ENCODE measurements around the gene GALE. TPM values are rescaled to one million over a fixed set of nuclear protein-coding genes. Genes with fewer than 3 reads are reported as not detected.
"Not testable (repeated sequence)": the region's sequence is repeated elsewhere in the genome, so short reads cannot be mapped to it uniquely, and the experiment has no call there.

Gene GALE
- polyA plus RNA-seq (2013, experiment 1 of 2): 24.0 TPM
- polyA plus RNA-seq (2013, experiment 2 of 2): 26.2 TPM

- peak within 1 kb of the TSS; percentile 56 for H4K8ac ChIP-seq (ENCODE audit: low read depth, low read length)
- H2AK5ac ChIP-seq (ENCODE audit: low read depth, low read length): peak within 1 kb of the TSS; percentile 97
- peak within 1 kb of the TSS; percentile 96 for H2AFZ ChIP-seq (ENCODE audit: low read length)
- H3K27ac ChIP-seq (replicated peaks; ENCODE audit: low read length): peak within 1 kb of the TSS; percentile 80
- H3K27me3 ChIP-seq (ENCODE audit: control insufficient read depth in 3 of 3, insufficient read depth in 3 of 3, low read depth in 1 of 3, low read length in 3 of 3): no peaks in the 10 kb centered on the region
- H3K4me2 ChIP-seq (ENCODE audit: insufficient read depth, low read length, poor library complexity, severe bottlenecking): peak within 1 kb of the TSS; percentile 85
- H3K14ac ChIP-seq (ENCODE audit: low read length): peak within 1 kb of the TSS; percentile 95
- peak within 1 kb of the TSS; percentile 81 for H2BK12ac ChIP-seq (ENCODE audit: low read length)
- no peak within 1 kb of the TSS for H3K4ac ChIP-seq (ENCODE audit: low read length)
- no peaks in the 10 kb centered on the region for H3K9me3 ChIP-seq (replicated peaks in 1 of 2; ENCODE audit: control insufficient read depth in 2 of 2, insufficient read depth in 1 of 2, low read depth in 1 of 2, low read length in 2 of 2)
- peak within 1 kb of the TSS; percentile 100 for H3K4me3 ChIP-seq (ENCODE audit: low read length in 2 of 2)
- peak; percentile 83 for DNase-seq (ENCODE audit: low spot score)
- WGBS, 2 donors (ENCODE audit: extremely low coverage in 2 of 2, insufficient read length in 2 of 2, insufficient replicate concordance in 1 of 2): no CpG with 5 or more reads among the region's 82 CpGs
- peak within 1 kb of the TSS; percentile 97 for H2BK5ac ChIP-seq (ENCODE audit: low read length)
- peaks cover 5 to 11% of the 10 kb centered on the region in 2 donors for H3K4me1 ChIP-seq (ENCODE audit: control insufficient read depth in 2 of 2, insufficient read depth in 1 of 2, low read depth in 1 of 2, low read length in 2 of 2)
- peak within 1 kb of the TSS; percentile 92 for H3K23ac ChIP-seq (ENCODE audit: low read depth, low read length, poor library complexity)
- no peak within 1 kb of the TSS for H4K91ac ChIP-seq (ENCODE audit: low read depth, low read length, poor library complexity)
- H3K9ac ChIP-seq (ENCODE audit: low read depth, low read length, poor library complexity): peak within 1 kb of the TSS; percentile 85
- peak within 1 kb of the TSS; percentile 99 for H3K18ac ChIP-seq (ENCODE audit: low read length)
- peaks cover 23 to 34% of the 10 kb centered on the region in 2 donors for H3K36me3 ChIP-seq (replicated peaks in 1 of 2; ENCODE audit: control insufficient read depth in 2 of 2, insufficient read depth in 2 of 2, low read length in 2 of 2)
- H2BK120ac ChIP-seq (ENCODE audit: low read depth, low read length): no peak within 1 kb of the TSS
- H3K79me1 ChIP-seq (ENCODE audit: low read depth, low read length): peaks cover 8% of the 10 kb centered on the region
- H2BK15ac ChIP-seq (ENCODE audit: low read length): peak within 1 kb of the TSS; percentile 25
These were observed at the start of gene GALE for GRCh38 chr1:23800400-23801337. Gene GALE (minus strand): TSS chr1:23800754. CDS start chr1:23799007, 1,747 bp downstream.

GRCh38 chr1:23848673-23849616, 48.4 kb upstream of the GALE start:
- H3K4ac ChIP-seq (ENCODE audit: low read length): no peak overlapping the region
- H3K4me1 ChIP-seq (ENCODE audit: control insufficient read depth in 2 of 2, insufficient read depth in 1 of 2, low read depth in 1 of 2, low read length in 2 of 2): no peaks in the 10 kb centered on the region
- H3K9ac ChIP-seq (ENCODE audit: low read depth, low read length, poor library complexity): no peak overlapping the region
- H2AK5ac ChIP-seq (ENCODE audit: low read depth, low read length): no peak overlapping the region
- no peak overlapping the region for H3K14ac ChIP-seq (ENCODE audit: low read length)
- H2AFZ ChIP-seq (ENCODE audit: low read length): no peak overlapping the region
- H3K9me3 ChIP-seq (replicated peaks in 1 of 2; ENCODE audit: control insufficient read depth in 2 of 2, insufficient read depth in 1 of 2, low read depth in 1 of 2, low read length in 2 of 2): peaks cover 0 to 8% of the 10 kb centered on the region in 2 donors
- no peak overlapping the region for H3K4me2 ChIP-seq (ENCODE audit: insufficient read depth, low read length, poor library complexity, severe bottlenecking)
- no peak overlapping the region for H2BK5ac ChIP-seq (ENCODE audit: low read length)
- H2BK120ac ChIP-seq (ENCODE audit: low read depth, low read length): no peak overlapping the region
- H4K8ac ChIP-seq (ENCODE audit: low read depth, low read length): no peak overlapping the region
- no peaks in the 10 kb centered on the region for H3K27me3 ChIP-seq (ENCODE audit: control insufficient read depth in 3 of 3, insufficient read depth in 3 of 3, low read depth in 1 of 3, low read length in 3 of 3)
- H3K4me3 ChIP-seq (ENCODE audit: low read length in 2 of 2): no peak overlapping the region
- H3K36me3 ChIP-seq (replicated peaks in 1 of 2; ENCODE audit: control insufficient read depth in 2 of 2, insufficient read depth in 2 of 2, low read length in 2 of 2): peaks cover 0 to 2% of the 10 kb centered on the region in 2 donors
- no CpG with 5 or more reads among the region's 12 CpGs for WGBS, 2 donors (ENCODE audit: extremely low coverage in 2 of 2, insufficient read length in 2 of 2, insufficient replicate concordance in 1 of 2)
- no peak overlapping the region for H3K23ac ChIP-seq (ENCODE audit: low read depth, low read length, poor library complexity)
- DNase-seq (ENCODE audit: low spot score): no peak
- H4K91ac ChIP-seq (ENCODE audit: low read depth, low read length, poor library complexity): no peak overlapping the region
- H3K27ac ChIP-seq (replicated peaks; ENCODE audit: low read length): no peak overlapping the region
- H2BK15ac ChIP-seq (ENCODE audit: low read length): no peak overlapping the region
- H3K79me1 ChIP-seq (ENCODE audit: low read depth, low read length): no peaks in the 10 kb centered on the region
- no peak overlapping the region for H2BK12ac ChIP-seq (ENCODE audit: low read length)
- H3K18ac ChIP-seq (ENCODE audit: low read length): no peak overlapping the region

DNA sequence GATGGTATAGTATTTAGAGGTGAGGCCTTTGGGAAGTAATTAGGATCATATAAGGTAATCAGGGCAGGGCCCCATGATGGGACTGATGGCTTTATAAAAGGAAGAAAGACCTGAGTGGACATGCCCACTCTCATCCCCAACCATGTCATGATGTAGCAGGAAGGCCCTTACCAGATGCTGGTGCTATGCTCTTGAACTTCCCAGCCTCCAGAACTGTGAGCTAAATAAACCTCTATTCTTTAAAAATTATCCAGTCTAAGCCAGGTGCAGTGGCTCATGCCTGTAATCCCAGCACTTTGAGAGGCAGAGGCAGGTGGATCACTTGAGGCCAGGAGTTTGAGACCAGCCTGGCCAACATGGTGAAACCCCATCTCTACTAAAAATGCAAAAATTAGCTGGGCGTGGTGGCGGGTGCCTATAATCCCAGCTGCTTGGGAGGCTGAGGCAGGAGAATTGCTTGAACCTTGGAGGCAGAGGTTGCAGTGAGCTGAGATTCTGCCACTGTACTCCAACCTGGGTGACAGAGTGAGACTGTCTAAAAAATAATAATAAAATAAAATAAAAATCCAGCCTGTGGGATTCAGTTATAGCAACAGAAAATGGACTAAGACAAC, 47.0 kb upstream of the GALE start:
- not testable (repeated sequence) for H3K27ac ChIP-seq (replicated peaks; ENCODE audit: low read length); H4K8ac ChIP-seq (ENCODE audit: low read depth, low read length); H2AFZ ChIP-seq (ENCODE audit: low read length); H3K27me3 ChIP-seq (ENCODE audit: control insufficient read depth in 3 of 3, insufficient read depth in 3 of 3, low read depth in 1 of 3, low read length in 3 of 3); H3K9me3 ChIP-seq (replicated peaks in 1 of 2; ENCODE audit: control insufficient read depth in 2 of 2, insufficient read depth in 1 of 2, low read depth in 1 of 2, low read length in 2 of 2); H2BK120ac ChIP-seq (ENCODE audit: low read depth, low read length); DNase-seq (ENCODE audit: low spot score); H2BK12ac ChIP-seq (ENCODE audit: low read length); H3K4me3 ChIP-seq (ENCODE audit: low read length in 2 of 2); H2BK5ac ChIP-seq (ENCODE audit: low read length); H2BK15ac ChIP-seq (ENCODE audit: low read length); H3K23ac ChIP-seq (ENCODE audit: low read depth, low read length, poor library complexity); H2AK5ac ChIP-seq (ENCODE audit: low read depth, low read length); H3K36me3 ChIP-seq (replicated peaks in 1 of 2; ENCODE audit: control insufficient read depth in 2 of 2, insufficient read depth in 2 of 2, low read length in 2 of 2); H3K18ac ChIP-seq (ENCODE audit: low read length); H4K91ac ChIP-seq (ENCODE audit: low read depth, low read length, poor library complexity); H3K4me1 ChIP-seq (ENCODE audit: control insufficient read depth in 2 of 2, insufficient read depth in 1 of 2, low read depth in 1 of 2, low read length in 2 of 2); H3K9ac ChIP-seq (ENCODE audit: low read depth, low read length, poor library complexity); H3K14ac ChIP-seq (ENCODE audit: low read length); H3K4me2 ChIP-seq (ENCODE audit: insufficient read depth, low read length, poor library complexity, severe bottlenecking); H3K79me1 ChIP-seq (ENCODE audit: low read depth, low read length); H3K4ac ChIP-seq (ENCODE audit: low read length)
- WGBS, 2 donors (ENCODE audit: extremely low coverage in 2 of 2, insufficient read length in 2 of 2, insufficient replicate concordance in 1 of 2): no CpG with 5 or more reads among the region's 2 CpGs

Data from neuronal stem cell (in vitro differentiated cells).